ENCODE data around the gene HERC3. TPM values are rescaled to one million over a fixed set of nuclear protein-coding genes. Genes with fewer than 3 reads are reported as not detected.

The HERC3 gene
- total and polyA plus RNA-seq, 2 donors (not counting 3 experiments of a cell fraction or from before 2014, with no cell fraction given) = 6.3 to 21.2 TPM

DNA sequence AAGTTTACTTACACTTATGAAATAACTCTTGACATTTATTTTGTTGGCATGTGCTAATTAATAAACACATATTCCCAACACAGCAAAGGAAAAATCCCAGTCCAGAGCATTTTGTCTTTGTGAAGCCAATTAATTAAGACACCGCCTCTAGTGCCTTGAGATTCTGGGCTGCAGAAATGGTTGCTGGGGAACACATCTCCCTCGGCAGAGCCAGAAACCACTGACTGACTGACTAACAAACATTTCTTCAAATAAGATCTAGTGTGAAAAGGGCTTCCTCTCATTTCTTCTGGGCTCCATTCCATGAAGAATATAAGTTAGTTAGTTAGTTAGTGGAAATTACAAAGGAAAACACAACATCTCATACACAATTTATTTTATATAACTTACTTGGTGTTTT is 133.7 kb downstream of the HERC3 start:
- Histone ChIP-seq H3K27ac (ENCODE audit: insufficient read depth, low read depth, low read length) (no peak overlapping the region), H3K27me3 (ENCODE audit: control insufficient read depth in 2 of 2, insufficient read depth in 2 of 2, low read length in 2 of 2) (no peaks in the 10 kb centered on the region), H3K4me3 (replicated peaks in 1 of 3; ENCODE audit: insufficient read depth in 1 of 3, low read depth in 1 of 3, low read length in 3 of 3) (no peak overlapping the region), H3K4me2 (ENCODE audit: insufficient read depth, low read length) (no peak overlapping the region), H4K20me1 (replicated peaks; ENCODE audit: control insufficient read depth, extremely low read depth, insufficient read depth, low read length) (no peaks in the 10 kb centered on the region), H3K36me3 (ENCODE audit: control insufficient read depth in 2 of 2, extremely low read depth in 1 of 2, insufficient read depth in 2 of 2, low read length in 2 of 2) (peaks cover 6 to 8% of the 10 kb centered on the region in 2 experiments), H3K4me1 (ENCODE audit: control insufficient read depth, extremely low read depth, insufficient read depth, low read length) (peaks cover 8% of the 10 kb centered on the region), H2AFZ (ENCODE audit: low read depth, low read length) (no peak overlapping the region), H3K9ac (replicated peaks; ENCODE audit: extremely low read depth, insufficient read depth, low read length) (no peak overlapping the region), H3K9me3 (replicated peaks; ENCODE audit: control insufficient read depth, insufficient read depth, low read length) (no peaks in the 10 kb centered on the region), H3K79me2 (ENCODE audit: control insufficient read depth, insufficient read depth, low read length) (no peaks in the 10 kb centered on the region), H3K9me1 (replicated peaks; ENCODE audit: control insufficient read depth, extremely low read depth, insufficient read depth, low read length) (no peaks in the 10 kb centered on the region)
- no TSS peak for BruUV-seq (replicated peaks)
- dilution Hi-C loops (cut with MboI; ENCODE audit: extremely low pct_ligation_motif_present, low sequenced_read_pairs) (no loop called here), intact Hi-C loops (cut with micrococcal nuclease) (loop anchor here (5.0 kb wide), 1 partner anchor 66 kb away; no protein-coding TSS in a partner anchor)
- TF ChIP-seq POLR2A (IDR thresholded peaks at IDR 0.05; ENCODE audit: low read depth, low read length) = no peak
- TF ChIP-seq, protein P1, sequence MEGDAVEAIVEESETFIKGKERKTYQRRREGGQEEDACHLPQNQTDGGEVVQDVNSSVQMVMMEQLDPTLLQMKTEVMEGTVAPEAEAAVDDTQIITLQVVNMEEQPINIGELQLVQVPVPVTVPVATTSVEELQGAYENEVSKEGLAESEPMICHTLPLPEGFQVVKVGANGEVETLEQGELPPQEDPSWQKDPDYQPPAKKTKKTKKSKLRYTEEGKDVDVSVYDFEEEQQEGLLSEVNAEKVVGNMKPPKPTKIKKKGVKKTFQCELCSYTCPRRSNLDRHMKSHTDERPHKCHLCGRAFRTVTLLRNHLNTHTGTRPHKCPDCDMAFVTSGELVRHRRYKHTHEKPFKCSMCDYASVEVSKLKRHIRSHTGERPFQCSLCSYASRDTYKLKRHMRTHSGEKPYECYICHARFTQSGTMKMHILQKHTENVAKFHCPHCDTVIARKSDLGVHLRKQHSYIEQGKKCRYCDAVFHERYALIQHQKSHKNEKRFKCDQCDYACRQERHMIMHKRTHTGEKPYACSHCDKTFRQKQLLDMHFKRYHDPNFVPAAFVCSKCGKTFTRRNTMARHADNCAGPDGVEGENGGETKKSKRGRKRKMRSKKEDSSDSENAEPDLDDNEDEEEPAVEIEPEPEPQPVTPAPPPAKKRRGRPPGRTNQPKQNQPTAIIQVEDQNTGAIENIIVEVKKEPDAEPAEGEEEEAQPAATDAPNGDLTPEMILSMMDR (IDR thresholded peaks at IDR 0.05; ENCODE audit: extremely low read depth in 1 of 2, insufficient read depth in 1 of 2, low read depth in 1 of 2, low read length in 2 of 2) = no peak
- TF ChIP-seq MYC (IDR thresholded peaks at IDR 0.05; ENCODE audit: low read depth, low read length) = no peak
- TF ChIP-seq POLR2AphosphoS5 (IDR thresholded peaks at IDR 0.05; ENCODE audit: insufficient read depth, low read depth, low read length) = no peak
- TF ChIP-seq JUN (IDR thresholded peaks at IDR 0.05; ENCODE audit: borderline replicate concordance, insufficient read depth, insufficient read length, low read depth) = no peak
- TF ChIP-seq GATA2 (IDR thresholded peaks at IDR 0.05; ENCODE audit: insufficient read depth, insufficient read length, low read depth, low read length) = no peak
- TF ChIP-seq, protein P2, sequence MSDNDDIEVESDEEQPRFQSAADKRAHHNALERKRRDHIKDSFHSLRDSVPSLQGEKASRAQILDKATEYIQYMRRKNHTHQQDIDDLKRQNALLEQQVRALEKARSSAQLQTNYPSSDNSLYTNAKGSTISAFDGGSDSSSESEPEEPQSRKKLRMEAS (IDR thresholded peaks at IDR 0.05; ENCODE audit: insufficient read depth, insufficient read length) = no peak
- FAIRE-seq (no peak), DNase-seq (ENCODE audit: low read depth, low spot score) (no peak)
- CTCF ChIA-PET = interaction anchor here (1.0 to 1.9 kb wide), 6 partner anchors 9 to 296 kb away, joined by 3 to 5 read pairs (median 4); no protein-coding TSS in a partner anchor
- POLR2A ChIA-PET = no interaction called here

All from endothelial cell of umbilical vein (primary cell).